ENCODE results near the gene PMEPA1.

DNA sequence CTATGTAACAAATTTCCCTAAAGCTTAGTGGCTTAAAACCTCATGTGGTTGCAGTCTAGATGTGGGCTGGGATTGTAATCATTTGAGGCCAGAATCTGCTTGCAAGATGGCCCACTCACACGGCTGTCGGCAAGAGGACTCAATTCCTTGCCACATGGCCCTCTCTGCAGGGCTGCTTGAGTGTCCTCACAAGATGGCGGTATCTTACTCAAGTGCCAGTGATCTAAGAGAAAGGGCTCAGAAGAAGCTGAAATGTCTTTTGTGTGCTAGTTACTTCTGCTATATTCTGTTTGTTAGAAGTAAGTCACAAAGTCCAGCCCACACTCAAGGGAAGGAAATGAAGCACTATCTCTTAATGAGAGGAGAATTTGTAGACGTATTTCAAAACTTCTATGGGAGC is 47.1 kb upstream of the PMEPA1 start:
- TF ChIP-seq, protein P1, sequence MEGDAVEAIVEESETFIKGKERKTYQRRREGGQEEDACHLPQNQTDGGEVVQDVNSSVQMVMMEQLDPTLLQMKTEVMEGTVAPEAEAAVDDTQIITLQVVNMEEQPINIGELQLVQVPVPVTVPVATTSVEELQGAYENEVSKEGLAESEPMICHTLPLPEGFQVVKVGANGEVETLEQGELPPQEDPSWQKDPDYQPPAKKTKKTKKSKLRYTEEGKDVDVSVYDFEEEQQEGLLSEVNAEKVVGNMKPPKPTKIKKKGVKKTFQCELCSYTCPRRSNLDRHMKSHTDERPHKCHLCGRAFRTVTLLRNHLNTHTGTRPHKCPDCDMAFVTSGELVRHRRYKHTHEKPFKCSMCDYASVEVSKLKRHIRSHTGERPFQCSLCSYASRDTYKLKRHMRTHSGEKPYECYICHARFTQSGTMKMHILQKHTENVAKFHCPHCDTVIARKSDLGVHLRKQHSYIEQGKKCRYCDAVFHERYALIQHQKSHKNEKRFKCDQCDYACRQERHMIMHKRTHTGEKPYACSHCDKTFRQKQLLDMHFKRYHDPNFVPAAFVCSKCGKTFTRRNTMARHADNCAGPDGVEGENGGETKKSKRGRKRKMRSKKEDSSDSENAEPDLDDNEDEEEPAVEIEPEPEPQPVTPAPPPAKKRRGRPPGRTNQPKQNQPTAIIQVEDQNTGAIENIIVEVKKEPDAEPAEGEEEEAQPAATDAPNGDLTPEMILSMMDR (conservative IDR thresholded peaks at IDR 0.05; ENCODE audit: low read depth in 2 of 2), result no peak
- TF ChIP-seq CREB1 (CRISPR knock-in tag; IDR thresholded peaks at IDR 0.05; ENCODE audit: low read depth) (no peak), EZH2 (IDR thresholded peaks at IDR 0.05; ENCODE audit: low read depth, unreplicated experiment) (no peak), POLR2AphosphoS5 (IDR thresholded peaks at IDR 0.05; ENCODE audit: low read depth) (no peak), EZH2phosphoT487 (IDR thresholded peaks at IDR 0.05; ENCODE audit: unreplicated experiment) (no peak), JUNB (IDR thresholded peaks at IDR 0.05; ENCODE audit: unreplicated experiment) (no peak)
- TF ChIP-seq, protein P2, sequence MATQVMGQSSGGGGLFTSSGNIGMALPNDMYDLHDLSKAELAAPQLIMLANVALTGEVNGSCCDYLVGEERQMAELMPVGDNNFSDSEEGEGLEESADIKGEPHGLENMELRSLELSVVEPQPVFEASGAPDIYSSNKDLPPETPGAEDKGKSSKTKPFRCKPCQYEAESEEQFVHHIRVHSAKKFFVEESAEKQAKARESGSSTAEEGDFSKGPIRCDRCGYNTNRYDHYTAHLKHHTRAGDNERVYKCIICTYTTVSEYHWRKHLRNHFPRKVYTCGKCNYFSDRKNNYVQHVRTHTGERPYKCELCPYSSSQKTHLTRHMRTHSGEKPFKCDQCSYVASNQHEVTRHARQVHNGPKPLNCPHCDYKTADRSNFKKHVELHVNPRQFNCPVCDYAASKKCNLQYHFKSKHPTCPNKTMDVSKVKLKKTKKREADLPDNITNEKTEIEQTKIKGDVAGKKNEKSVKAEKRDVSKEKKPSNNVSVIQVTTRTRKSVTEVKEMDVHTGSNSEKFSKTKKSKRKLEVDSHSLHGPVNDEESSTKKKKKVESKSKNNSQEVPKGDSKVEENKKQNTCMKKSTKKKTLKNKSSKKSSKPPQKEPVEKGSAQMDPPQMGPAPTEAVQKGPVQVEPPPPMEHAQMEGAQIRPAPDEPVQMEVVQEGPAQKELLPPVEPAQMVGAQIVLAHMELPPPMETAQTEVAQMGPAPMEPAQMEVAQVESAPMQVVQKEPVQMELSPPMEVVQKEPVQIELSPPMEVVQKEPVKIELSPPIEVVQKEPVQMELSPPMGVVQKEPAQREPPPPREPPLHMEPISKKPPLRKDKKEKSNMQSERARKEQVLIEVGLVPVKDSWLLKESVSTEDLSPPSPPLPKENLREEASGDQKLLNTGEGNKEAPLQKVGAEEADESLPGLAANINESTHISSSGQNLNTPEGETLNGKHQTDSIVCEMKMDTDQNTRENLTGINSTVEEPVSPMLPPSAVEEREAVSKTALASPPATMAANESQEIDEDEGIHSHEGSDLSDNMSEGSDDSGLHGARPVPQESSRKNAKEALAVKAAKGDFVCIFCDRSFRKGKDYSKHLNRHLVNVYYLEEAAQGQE (IDR thresholded peaks at IDR 0.05; ENCODE audit: unreplicated experiment), result no peak

Measured in GM23338 (cell line).